OCI-LY7 (cell line): ENCODE data around the gene SERPINA3. TPM values are rescaled to one million over a fixed set of nuclear protein-coding genes. Genes with fewer than 3 reads are reported as not detected.

Experiments used
- BruUV-seq: library from RNA; stranded (reverse); fragments of 400-500 nt; replicated peaks from 2 replicates; lab custom pipeline; 2021; lab: Mats Ljungman, UMichigan
- CTCF ChIA-PET: fragments of 300-600 bp; sonication (Branson Sonifier 250); formaldehyde crosslinking; loops from one replicate; lab custom pipeline; 2022; ENCODE audit warnings: antibody characterized with exemption; ENCODE audit not compliant: unreplicated experiment; lab: Charles Lee
- POLR2A ChIA-PET: fragments of 300-600 bp; sonication (Branson Sonifier 250); formaldehyde crosslinking; loops from one replicate; lab custom pipeline; 2022; ENCODE audit warnings: antibody characterized with exemption; lab: Charles Lee
- DNase-seq: peaks from one replicate; pipeline ENCODE4 v3.0.0-alpha.2; 2015; ENCODE audit warnings: low spot score
- H2AFZ ChIP-seq: fragments of 200-600 bp; sonication (generic), shearing (Covaris generic); 2 replicates; pipeline ENCODE4 v1.6.1; 2014; ENCODE audit warnings: mild to moderate bottlenecking, antibody characterized with exemption, low read length, moderate library complexity
- H3K27ac ChIP-seq: fragments of 200-600 bp; sonication (generic); 2 replicates; pipeline ENCODE4 v1.5.1; 2014; ENCODE audit warnings: mixed run types, low read depth, mild to moderate bottlenecking, moderate library complexity, low read length, inconsistent platforms; ENCODE audit not compliant: poor library complexity, severe bottlenecking
- H3K36me3 ChIP-seq: fragments of 200-600 bp; sonication (generic); 2 replicates; pipeline ENCODE4 v1.6.1; 2014; ENCODE audit warnings: mild to moderate bottlenecking, antibody characterized with exemption, low read length, moderate library complexity, mixed read lengths; ENCODE audit not compliant: insufficient read depth
- H3K4me1 ChIP-seq: fragments of 200-600 bp; sonication (generic); 2 replicates; pipeline ENCODE4 v1.5.1; 2014; ENCODE audit warnings: mild to moderate bottlenecking, low read length; ENCODE audit not compliant: insufficient read depth, poor library complexity, severe bottlenecking
- H3K4me2 ChIP-seq: fragments of 200-600 bp; sonication (generic); 2 replicates; pipeline ENCODE4 v1.6.1; 2014; ENCODE audit warnings: mild to moderate bottlenecking, low read length
- H3K4me3 ChIP-seq: fragments of 200-600 bp; sonication (generic); 2 replicates; pipeline ENCODE4 v1.5.1; 2014; ENCODE audit warnings: mild to moderate bottlenecking, low read depth, low read length; ENCODE audit not compliant: poor library complexity, severe bottlenecking
- H3K79me2 ChIP-seq: fragments of 200-600 bp; sonication (generic); 2 replicates; pipeline ENCODE4 v1.6.1; 2016; ENCODE audit warnings: low read depth, mild to moderate bottlenecking, low read length, moderate library complexity, mixed read lengths; ENCODE audit not compliant: insufficient read depth
- H3K9me2 ChIP-seq: fragments of 200-600 bp; sonication (generic); 2 replicates; pipeline ENCODE4 v1.6.1; 2016; ENCODE audit warnings: mild to moderate bottlenecking, low read length, mixed read lengths; ENCODE audit not compliant: insufficient read depth
- H3K9me3 ChIP-seq: fragments of 200-600 bp; sonication (generic); 2 replicates; pipeline ENCODE4 v1.6.1; 2014; ENCODE audit warnings: mild to moderate bottlenecking, mixed run types, low read length, mixed read lengths
- H4K20me1 ChIP-seq: fragments of 200-600 bp; sonication (generic); 2 replicates; pipeline ENCODE4 v1.6.1; 2014; ENCODE audit warnings: mild to moderate bottlenecking, antibody characterized with exemption, low read length, moderate library complexity, mixed read lengths; ENCODE audit not compliant: insufficient read depth
- CTCF ChIP-seq: fragments of 200-600 bp; sonication (generic); conservative IDR thresholded peaks from 2 replicates; pipeline ENCODE4 v1.5.1; 2014; ENCODE audit warnings: mild to moderate bottlenecking, antibody characterized with exemption, low read length, moderate library complexity, mixed read lengths
- EZH2phosphoT487 ChIP-seq: fragments of 200-600 bp; sonication (generic); IDR thresholded peaks from 2 replicates; pipeline ENCODE4 v1.6.1; 2018; ENCODE audit warnings: low read depth, borderline replicate concordance, mild to moderate bottlenecking, mixed run types, antibody characterized with exemption, low read length, moderate library complexity, mixed read lengths
- intact Hi-C: fragments of 100-400 bp; cut with micrococcal nuclease; formaldehyde crosslinking; loops from one replicate; pipeline ENCODE4 v1.10.0; 2022; ENCODE audit not compliant: unreplicated experiment
- total RNA-seq, 2 experiments: library from RNA; depleted of rRNA in 1 of 2; stranded (reverse); fragments of >200 nt in 1 of 2; shearing (Covaris generic) in 1 of 2; gene quantifications; 2 replicates each; pipeline ENCODE4 v1.2.3, GENCODE V29; 2014 to 2022

SERPINA3 gene
- total RNA-seq, 2 experiments from 2014 or later = not detected

- Histone ChIP-seq H3K4me3 (no peak overlapping the region), H3K4me1 (no peaks in the 10 kb centered on the region), H2AFZ (no peak overlapping the region), H4K20me1 (no peaks in the 10 kb centered on the region), H3K9me2 (no peaks in the 10 kb centered on the region), H3K79me2 (no peaks in the 10 kb centered on the region), H3K36me3 (no peaks in the 10 kb centered on the region), H3K9me3 (no peaks in the 10 kb centered on the region), H3K4me2 (no peak overlapping the region), H3K27ac (no peak overlapping the region)
- BruUV-seq = no TSS peak
- DNase-seq = no peak
- intact Hi-C loops = no loop called here
- ChIA-PET POLR2A (no interaction called here), CTCF (no interaction called here)
- TF ChIP-seq CTCF (no peak), EZH2phosphoT487 (no peak)
Observed at GRCh38 chr14:94659256-94659655, 47.1 kb downstream of the SERPINA3 start.

- intact Hi-C loops = no loop called here
- TF ChIP-seq EZH2phosphoT487 = no peak
- no peak for TF ChIP-seq CTCF
- Histone ChIP-seq H3K4me2 (no peak overlapping the region), H3K4me3 (no peak overlapping the region), H3K36me3 (no peaks in the 10 kb centered on the region), H2AFZ (no peak overlapping the region), H3K4me1 (no peaks in the 10 kb centered on the region), H3K9me3 (no peaks in the 10 kb centered on the region), H3K27ac (no peak overlapping the region), H3K9me2 (no peaks in the 10 kb centered on the region), H3K79me2 (no peaks in the 10 kb centered on the region), H4K20me1 (no peaks in the 10 kb centered on the region)
- no peak for DNase-seq
- BruUV-seq = no TSS peak
- ChIA-PET CTCF (no interaction called here), POLR2A (no interaction called here)
Observed at GRCh38 chr14:94659901-94660300, 47.7 kb downstream of the SERPINA3 start.

GRCh38 chr14:94660306-94660946 is 48.2 kb downstream of the SERPINA3 start:
- POLR2A ChIA-PET = no interaction called here
- TF ChIP-seq EZH2phosphoT487 (no peak), CTCF (no peak)
- H3K9me2 ChIP-seq = no peaks in the 10 kb centered on the region
- no TSS peak for BruUV-seq
- DNase-seq = no peak
- H3K4me2 ChIP-seq = no peak overlapping the region
- no peaks in the 10 kb centered on the region for H3K79me2 ChIP-seq
- no peak overlapping the region for H2AFZ ChIP-seq
- H3K9me3 ChIP-seq = no peaks in the 10 kb centered on the region
- H3K27ac ChIP-seq = no peak overlapping the region
- CTCF ChIA-PET = no interaction called here
- no peak overlapping the region for H3K4me3 ChIP-seq
- H4K20me1 ChIP-seq = no peaks in the 10 kb centered on the region
- intact Hi-C loops = no loop called here
- H3K4me1 ChIP-seq = no peaks in the 10 kb centered on the region
- no peaks in the 10 kb centered on the region for H3K36me3 ChIP-seq
